Right lung (tissue), 5 donors: ENCODE data around the gene UPK1B. TPM values are rescaled to one million over a fixed set of nuclear protein-coding genes. Genes with fewer than 3 reads are reported as not detected.

Source experiments
- DNase-seq, 2 donors: peaks; one replicate each; pipeline ENCODE4 v3.0.0-alpha.2; 2013
- polyA plus RNA-seq, 5 donors: library from polyadenylated mRNA; unstranded; fragments of 120-200 nt; gene quantifications; one replicate each; pipeline versions ENCODE4 v1.2.1 to v1.2.3, GENCODE V29; 2013; ENCODE audit warnings: inconsistent platforms in 1 of 5, low replicate concordance in 1 of 5; ENCODE audit not compliant: insufficient read length in 5 of 5, insufficient read depth in 1 of 5

The UPK1B gene
- polyA plus RNA-seq, 5 donors: 0.09 to 0.99 (median 0.31) TPM

- DNase-seq: no peak
Measured at GRCh38 chr3:119175872-119176756, 2.7 kb downstream of the UPK1B start.

- DNase-seq: no peak
Measured at GRCh38 chr3:119176778-119177177, 3.4 kb downstream of the UPK1B start.

DNA sequence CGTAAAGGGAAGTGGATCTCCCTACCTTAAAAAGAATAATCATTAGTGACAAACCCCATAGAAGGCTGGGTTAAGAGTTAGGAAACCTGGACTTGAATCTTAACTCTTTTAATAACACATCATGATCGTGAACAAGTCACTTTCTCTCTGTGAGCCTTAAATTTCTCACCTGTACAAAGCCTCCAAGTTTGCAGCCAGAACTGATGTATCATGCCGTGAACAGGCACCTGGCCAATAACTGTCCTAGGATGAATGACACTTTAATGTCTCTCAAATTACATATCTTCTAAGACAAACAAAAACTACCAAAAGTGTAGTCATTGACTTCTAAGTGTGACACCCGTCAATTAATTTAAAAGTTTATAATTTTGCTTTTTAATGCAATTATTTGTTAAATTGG is 3.9 kb downstream of the UPK1B start:
- DNase-seq: no peak

DNA sequence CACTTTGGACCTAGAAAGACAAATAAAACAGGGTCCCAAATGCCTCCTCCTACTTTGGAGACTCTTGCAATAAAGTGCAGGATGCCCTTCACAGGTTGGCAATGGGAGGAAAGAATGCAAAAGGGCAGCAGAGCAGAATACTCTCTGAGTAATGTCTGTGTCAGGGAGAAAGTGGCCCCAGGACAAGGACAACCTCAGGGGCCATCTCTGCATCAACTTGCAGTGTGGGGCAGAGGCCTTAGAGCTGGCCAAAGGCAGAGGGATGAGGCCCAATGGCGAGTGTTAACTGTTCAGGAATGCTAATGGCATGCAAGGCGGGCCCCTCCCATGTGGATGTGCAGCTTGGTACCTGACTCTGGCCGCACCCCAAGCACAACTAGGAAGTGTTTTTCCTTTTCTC is 8.4 kb downstream of the UPK1B start:
- no peak for DNase-seq

DNA sequence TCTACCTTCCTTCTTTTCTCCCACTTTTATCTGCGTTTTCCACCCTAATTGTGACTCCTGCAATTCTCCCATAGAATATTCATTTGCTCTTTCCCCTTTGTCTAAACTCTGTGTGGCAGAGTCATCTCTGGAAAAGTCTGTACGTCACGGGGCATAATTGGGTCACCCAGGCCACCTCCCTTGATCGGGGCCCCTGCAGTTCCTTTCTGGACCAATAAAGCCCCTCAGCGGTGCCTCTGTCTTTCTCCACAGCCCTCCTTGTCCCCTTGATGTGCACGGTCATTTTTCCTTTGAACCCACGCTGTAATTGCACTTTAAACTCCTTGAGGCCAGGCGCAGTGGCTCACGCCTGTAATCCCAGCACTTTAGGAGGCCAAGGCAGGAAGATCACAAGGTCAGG is 10.7 kb downstream of the UPK1B start:
- no peak for DNase-seq

DNA sequence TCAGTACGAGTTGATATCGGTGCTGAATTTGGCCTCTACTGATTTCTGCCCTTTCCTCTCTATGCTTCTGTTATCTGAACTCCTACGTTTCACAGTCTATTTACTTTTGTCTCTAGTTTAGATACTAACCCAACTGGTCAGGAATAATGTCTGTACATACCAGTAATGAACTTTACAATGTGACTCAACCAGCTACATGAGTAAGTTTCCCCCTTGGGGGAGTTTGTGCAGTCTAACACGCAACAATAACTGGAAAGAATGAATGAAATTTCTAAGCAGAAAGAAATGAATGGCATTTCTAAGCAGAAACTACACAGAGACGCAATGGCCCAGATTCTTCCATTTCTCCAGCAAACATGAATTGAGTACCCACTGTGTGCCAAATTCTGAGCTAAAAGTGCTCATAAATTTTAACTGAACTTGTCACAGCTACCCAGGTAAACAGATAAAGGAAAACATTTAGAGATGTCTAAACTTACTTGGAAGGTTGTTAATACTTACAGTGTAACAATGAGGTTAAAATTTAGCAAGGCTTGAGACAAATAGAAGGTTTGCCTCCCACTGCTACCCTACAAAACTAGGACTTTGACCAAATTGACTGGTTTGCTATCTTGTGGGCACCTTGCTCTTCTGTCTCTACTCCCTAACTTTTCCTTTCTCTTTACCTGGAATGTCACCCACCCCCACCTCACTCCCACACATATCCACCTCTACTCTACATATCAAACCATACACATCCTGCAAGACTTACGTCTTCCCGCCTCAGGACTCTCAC is 11.6 kb downstream of the UPK1B start:
- no peak for DNase-seq

DNA sequence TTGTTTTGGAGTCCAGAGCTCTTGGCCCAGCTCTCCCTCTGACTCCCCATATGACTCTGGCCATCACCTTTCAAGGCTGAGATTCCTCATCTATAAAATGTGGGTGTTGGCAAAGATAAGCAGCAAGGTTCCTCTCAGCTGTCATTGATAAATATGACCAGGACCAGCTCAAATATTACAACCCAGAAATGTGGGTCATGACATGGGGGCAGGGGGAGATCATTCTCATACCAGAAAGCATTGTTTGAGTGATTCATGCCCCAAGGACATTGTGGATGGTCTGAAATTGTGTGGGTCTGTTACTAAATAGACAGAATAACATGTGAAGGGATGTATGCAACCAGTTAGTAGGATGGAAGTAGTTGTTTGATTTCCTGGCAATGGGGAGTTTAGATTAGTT is 13.9 kb downstream of the UPK1B start:
- DNase-seq: no peak

DNA sequence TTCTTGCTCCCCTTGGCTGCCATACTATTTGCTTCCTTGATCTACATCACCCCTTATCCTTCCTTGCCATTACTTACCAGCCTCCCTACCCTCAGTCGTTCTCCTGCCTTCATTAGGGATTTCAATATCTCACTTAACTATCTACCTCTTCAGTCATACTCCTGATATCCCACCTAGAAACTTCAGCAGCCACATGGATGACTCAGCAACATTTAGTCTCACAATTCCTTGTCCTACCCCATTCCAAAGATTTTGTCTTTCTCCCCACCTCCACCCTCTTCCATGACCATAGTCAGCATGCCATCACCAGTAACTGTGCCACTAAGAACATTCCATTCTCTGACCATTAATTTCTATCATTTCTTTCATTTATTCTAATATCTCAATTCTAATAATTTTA is 18.4 kb downstream of the UPK1B start:
- no peak for DNase-seq

- DNase-seq: no peak
Measured at GRCh38 chr3:119194237-119195150, 21.1 kb downstream of the UPK1B start.

DNA sequence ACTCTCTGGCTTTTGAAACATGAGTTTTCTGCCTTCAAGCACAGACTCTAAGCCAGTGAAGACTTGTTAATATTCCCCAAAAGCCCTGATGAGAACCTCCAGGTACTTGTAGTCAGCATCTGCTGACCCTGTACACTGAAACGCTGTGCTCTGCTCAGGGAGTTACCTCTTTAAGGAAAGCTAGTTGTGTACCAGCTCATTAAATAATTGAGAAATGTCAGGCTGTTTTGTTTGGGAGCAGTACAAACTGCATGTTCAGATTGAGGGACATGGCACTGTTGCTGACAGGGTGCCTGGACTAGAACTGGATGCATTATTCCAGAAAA is 21.7 kb downstream of the UPK1B start:
- DNase-seq: no peak

- DNase-seq: no peak
Measured at GRCh38 chr3:119195911-119196310, 22.5 kb downstream of the UPK1B start.

DNA sequence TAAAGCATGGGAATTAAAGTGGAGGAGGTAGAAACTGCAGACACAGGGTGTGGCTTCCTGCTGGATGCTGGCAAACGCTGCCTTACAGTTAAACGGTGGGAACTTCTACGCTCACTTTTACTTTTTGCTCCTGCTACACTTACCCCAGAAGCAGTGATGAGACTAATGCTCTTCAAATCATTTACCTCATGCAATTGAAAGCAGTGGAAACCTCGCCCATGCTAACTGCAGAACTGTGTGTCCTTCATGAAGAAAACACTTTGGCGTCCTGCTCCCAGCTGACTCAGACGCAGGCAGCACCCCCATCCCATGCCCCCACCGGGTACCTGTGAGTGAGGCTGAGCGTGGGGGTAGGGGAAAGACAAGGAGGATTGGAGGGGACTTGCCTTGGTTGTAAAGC is 31.8 kb downstream of the UPK1B start:
- no peak for DNase-seq

GRCh38 chr3:119205685-119206084 is 32.3 kb downstream of the UPK1B start:
- no peak for DNase-seq

DNA sequence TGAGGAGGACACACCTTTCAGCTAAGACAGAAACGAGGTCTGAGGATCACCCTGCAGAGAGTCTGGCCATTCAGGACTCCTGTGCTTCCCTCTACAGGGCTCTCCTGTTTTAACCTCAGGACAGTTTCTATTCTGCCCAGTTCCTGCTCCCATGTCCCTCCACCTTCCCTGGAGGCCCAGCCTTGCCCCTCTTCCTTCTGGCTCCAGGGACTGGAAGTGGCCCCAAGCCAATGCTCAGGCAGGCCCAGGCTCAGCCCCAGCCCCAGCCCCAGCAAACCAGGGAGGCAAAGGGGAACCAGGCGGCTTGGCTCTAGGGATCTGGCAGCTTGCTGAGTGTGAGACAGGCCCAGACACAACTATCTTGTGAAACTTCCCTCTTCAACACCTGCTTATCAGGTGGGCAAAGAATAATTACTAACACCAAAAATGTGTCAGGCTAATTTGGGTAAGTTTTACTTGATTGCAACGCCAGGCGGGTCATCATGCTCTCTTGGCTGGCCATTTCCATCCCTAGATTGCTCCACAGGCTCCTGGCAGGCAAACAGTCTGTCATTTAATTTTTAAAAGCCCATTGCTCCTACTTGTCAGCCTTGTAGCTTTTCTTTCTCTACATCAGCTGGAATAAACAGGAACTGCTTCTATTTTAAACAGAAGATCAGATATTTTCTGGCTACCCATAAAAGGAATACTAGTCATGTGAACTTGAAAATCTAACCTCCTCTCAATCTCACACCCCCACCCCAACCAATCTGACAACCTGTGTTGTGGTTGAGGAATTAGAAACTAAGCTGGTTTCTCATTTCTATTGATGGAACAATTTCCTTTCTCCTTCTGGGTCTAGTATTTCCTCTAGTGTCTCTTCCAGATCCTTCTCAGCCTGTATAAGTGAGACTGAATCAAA is 33.5 kb downstream of the UPK1B start:
- no peak for DNase-seq

DNA sequence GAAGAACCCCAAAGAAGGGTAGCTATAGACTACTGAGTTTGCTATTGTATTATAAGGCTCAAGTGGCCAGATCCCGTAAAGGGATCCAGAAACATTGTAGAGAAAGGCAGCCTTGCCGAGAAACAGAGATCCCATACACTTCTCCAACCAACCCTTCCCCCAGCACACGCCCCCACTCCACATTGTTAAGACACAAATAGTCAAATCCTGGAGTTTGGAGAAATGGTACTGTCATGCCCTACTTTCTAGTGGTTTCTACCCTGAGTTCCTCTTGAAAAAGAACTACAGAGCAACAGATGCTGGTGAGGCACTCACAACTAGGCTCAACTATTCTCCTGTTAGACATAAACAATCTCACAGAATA is 34.1 kb downstream of the UPK1B start:
- no peak for DNase-seq

DNA sequence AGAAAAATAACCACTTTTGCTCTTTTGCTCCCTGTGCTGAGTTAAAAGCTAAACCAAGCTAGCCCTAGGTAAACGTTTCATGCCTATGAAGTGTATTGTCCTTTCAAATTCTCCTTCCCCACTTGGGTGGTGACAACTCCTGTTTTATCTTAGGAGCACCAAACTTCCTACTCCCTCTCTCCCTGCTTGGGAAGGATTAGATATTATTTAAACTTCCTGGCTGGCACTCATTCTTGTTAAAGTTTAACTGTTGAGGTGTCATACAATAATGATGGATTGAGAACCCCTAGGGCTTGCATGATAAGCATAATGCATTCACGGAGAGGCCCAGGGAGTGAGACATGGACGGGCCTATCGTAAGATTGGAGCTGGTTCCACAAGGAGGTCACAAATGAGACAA is 37.8 kb downstream of the UPK1B start:
- DNase-seq: no peak

- DNase-seq: no peak
Measured at GRCh38 chr3:119211803-119212202, 38.4 kb downstream of the UPK1B start.

DNA sequence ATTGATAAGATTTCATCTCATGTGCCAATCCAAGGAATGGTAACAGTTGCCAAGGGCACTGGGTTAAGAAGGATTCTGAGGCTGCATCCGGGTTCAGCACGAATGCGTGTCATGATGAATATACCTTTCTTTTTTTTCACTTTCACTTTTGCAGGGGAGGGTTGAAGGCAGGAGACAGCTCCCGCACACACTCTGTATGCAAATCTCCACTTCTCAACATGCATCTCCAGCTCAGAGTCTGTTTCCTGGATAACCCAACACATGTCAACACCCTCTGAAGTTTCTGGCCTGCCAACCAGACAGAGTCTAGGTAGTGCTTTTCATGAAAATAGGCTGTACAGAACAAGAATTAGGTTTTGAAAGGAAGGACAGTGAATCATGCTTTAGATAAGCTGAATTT is 45.7 kb downstream of the UPK1B start:
- no peak for DNase-seq

DNA sequence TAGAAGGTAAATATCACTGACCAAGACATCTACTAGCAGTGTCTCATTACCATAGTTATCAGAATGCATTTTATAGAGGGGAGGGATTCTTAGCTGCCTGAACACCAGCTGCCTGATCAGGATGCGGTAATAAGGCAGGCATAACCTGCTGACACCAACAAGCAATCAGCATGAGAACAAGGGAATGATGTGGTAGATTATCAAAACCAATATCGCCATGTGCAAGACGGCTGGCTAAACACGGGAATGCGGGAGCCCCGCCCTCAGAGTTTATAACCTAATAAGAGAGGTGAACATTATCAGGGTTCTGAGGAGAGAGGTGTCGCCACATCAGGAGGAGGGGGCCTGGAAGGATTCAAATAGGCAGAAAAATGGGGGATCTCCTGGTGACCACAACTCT is 46.8 kb downstream of the UPK1B start:
- no peak for DNase-seq

- DNase-seq: no peak
Measured at GRCh38 chr3:119220970-119221667, 47.7 kb downstream of the UPK1B start.
